AG04450 (cell line): ENCODE results near the gene SLC2A2. TPM values are rescaled to one million over a fixed set of nuclear protein-coding genes. Genes with fewer than 3 reads are reported as not detected.

Experiments used
- CTCF ChIA-PET: fragments of 300-600, 350-600 bp; formaldehyde crosslinking; extraction: SDS; loops from one replicate; lab custom pipeline; 2022; ENCODE audit warnings: antibody characterized with exemption, inconsistent platforms; lab: Charles Lee
- POLR2A ChIA-PET: fragments of 350-600 bp; formaldehyde crosslinking; extraction: SDS; loops from one replicate; lab custom pipeline; 2021; ENCODE audit warnings: antibody characterized with exemption, inconsistent platforms; lab: Yijun Ruan, JAX
- DNase-seq: peaks from one replicate; pipeline ENCODE4 v3.0.0-alpha.2; 2011; ENCODE audit warnings: low read depth, low spot score
- H3K27ac ChIP-seq: one replicate; pipeline ENCODE4 v1.5.1; 2012; ENCODE audit warnings: low read depth, low read length, control low read depth
- H3K27me3 ChIP-seq: one replicate; pipeline ENCODE4 v1.6.0; 2012; ENCODE audit warnings: low read length; ENCODE audit not compliant: control insufficient read depth, insufficient read depth
- H3K4me3 ChIP-seq: 2 replicates; pipeline ENCODE4 v1.5.1; 2011; ENCODE audit warnings: mild to moderate bottlenecking, low read depth, low read length, control low read depth
- H3K9me3 ChIP-seq: 2 replicates; pipeline ENCODE4 v1.5.1; 2012; ENCODE audit warnings: low read length; ENCODE audit not compliant: control insufficient read depth, insufficient read depth
- polyA minus RNA-seq: library from RNA; depleted of rRNA, polyadenylated mRNA; stranded (reverse); fragments of >200 nt; gene quantifications from 2 replicates; pipeline ENCODE4 v1.2.3, GENCODE V29; 2011; rRNA and poly(A)+ RNA removed
- polyA plus RNA-seq: library from polyadenylated mRNA; depleted of rRNA; stranded (reverse); fragments of >200 nt; gene quantifications from 2 replicates; pipeline ENCODE4 v1.2.3, GENCODE V29; 2011; rRNA removed
- TF ChIP-seq, protein P1 (sequence below): IDR thresholded peaks from 2 replicates; pipeline ENCODE4 v1.5.1; 2011; ENCODE audit warnings: low read depth, low read length, control low read depth, inconsistent platforms

The SLC2A2 gene
- polyA plus RNA-seq (not detected in 2 replicates), polyA minus RNA-seq (not detected in 2 replicates)

- CTCF ChIA-PET = no interaction called here
- no peaks in the 10 kb centered on the region for H3K9me3 ChIP-seq
- no peaks in the 10 kb centered on the region for H3K27me3 ChIP-seq
- H3K27ac ChIP-seq = no peak within 1 kb of the TSS
- POLR2A ChIA-PET = no interaction called here
- TF ChIP-seq, protein P1, sequence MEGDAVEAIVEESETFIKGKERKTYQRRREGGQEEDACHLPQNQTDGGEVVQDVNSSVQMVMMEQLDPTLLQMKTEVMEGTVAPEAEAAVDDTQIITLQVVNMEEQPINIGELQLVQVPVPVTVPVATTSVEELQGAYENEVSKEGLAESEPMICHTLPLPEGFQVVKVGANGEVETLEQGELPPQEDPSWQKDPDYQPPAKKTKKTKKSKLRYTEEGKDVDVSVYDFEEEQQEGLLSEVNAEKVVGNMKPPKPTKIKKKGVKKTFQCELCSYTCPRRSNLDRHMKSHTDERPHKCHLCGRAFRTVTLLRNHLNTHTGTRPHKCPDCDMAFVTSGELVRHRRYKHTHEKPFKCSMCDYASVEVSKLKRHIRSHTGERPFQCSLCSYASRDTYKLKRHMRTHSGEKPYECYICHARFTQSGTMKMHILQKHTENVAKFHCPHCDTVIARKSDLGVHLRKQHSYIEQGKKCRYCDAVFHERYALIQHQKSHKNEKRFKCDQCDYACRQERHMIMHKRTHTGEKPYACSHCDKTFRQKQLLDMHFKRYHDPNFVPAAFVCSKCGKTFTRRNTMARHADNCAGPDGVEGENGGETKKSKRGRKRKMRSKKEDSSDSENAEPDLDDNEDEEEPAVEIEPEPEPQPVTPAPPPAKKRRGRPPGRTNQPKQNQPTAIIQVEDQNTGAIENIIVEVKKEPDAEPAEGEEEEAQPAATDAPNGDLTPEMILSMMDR = no peak
- DNase-seq = no peak
- no peak within 1 kb of the TSS for H3K4me3 ChIP-seq
Measured at GRCh38 chr3:171026597-171027293, at the start of gene SLC2A2. Gene SLC2A2, minus strand, starts transcription at chr3:171026720. Its CDS starts 50 bp downstream, at chr3:171026670.

GRCh38 chr3:171072432-171072831, 45.9 kb upstream of the SLC2A2 start:
- H3K9me3 ChIP-seq = no peaks in the 10 kb centered on the region
- H3K27me3 ChIP-seq = no peaks in the 10 kb centered on the region
- TF ChIP-seq, protein P1 = no peak
- H3K27ac ChIP-seq = no peak overlapping the region
- ChIA-PET POLR2A (no interaction called here), CTCF (no interaction called here)
- no peak overlapping the region for H3K4me3 ChIP-seq
- no peak for DNase-seq

DNA sequence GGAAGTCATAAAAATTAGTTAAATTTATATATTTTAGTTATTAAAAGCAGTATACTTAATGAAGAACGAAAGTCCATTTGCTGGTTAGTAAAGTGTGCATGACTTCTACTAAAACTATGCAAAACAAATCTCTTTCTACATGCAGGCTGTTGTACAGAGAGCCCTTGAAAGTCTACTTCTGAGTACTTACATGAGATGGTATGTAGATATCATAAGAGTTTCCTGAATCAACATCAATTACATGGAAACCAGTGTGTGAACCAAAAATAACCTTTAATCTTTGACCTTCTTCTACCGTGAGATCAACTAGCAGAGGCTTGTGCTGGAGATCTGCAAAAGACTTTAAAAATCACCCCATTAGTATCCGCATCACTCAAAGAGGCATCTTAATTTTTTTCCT, 42.1 kb upstream of the SLC2A2 start:
- CTCF ChIA-PET = no interaction called here
- POLR2A ChIA-PET = no interaction called here

GRCh38 chr3:171066206-171066605, 39.7 kb upstream of the SLC2A2 start:
- no peak for DNase-seq
- TF ChIP-seq, protein P1 = no peak
- no peak overlapping the region for H3K4me3 ChIP-seq
- no peaks in the 10 kb centered on the region for H3K27me3 ChIP-seq
- CTCF ChIA-PET = interaction anchor here (1.2 kb wide), 1 partner anchor 9 kb away, joined by 15 read pairs; no protein-coding TSS in a partner anchor
- H3K9me3 ChIP-seq = no peaks in the 10 kb centered on the region
- no peak overlapping the region for H3K27ac ChIP-seq
- POLR2A ChIA-PET = no interaction called here

More for the DNA sequence above, 42.1 kb upstream of the SLC2A2 start:
- TF ChIP-seq, protein P1 = no peak
- DNase-seq = no peak
- H3K27me3 ChIP-seq = no peaks in the 10 kb centered on the region
- no peaks in the 10 kb centered on the region for H3K9me3 ChIP-seq
- H3K27ac ChIP-seq = no peak overlapping the region
- no peak overlapping the region for H3K4me3 ChIP-seq

- POLR2A ChIA-PET = no interaction called here
- CTCF ChIA-PET = interaction anchor here (1.1 to 1.2 kb wide), 2 partner anchors 8 to 24 kb away, joined by 3 to 15 read pairs; no protein-coding TSS in a partner anchor
Measured at GRCh38 chr3:171065732-171066131, 39.2 kb upstream of the SLC2A2 start.

More at GRCh38 chr3:171065732-171066131, 39.2 kb upstream of the SLC2A2 start:
- Histone ChIP-seq H3K9me3 (no peaks in the 10 kb centered on the region), H3K27me3 (no peaks in the 10 kb centered on the region), H3K27ac (no peak overlapping the region), H3K4me3 (no peak overlapping the region)
- TF ChIP-seq, protein P1 = no peak
- DNase-seq = no peak
